T-helper 1 cell treated with Interleukin-12 subunit alpha and Interleukin-12 subunit beta and Interleukin-4 antibody, amounts not matched to agents 30 ng/mL and 1 ng/mL, for 36 hours (primary cell): ENCODE measurements around the gene ZNF451. TPM values are rescaled to one million over a fixed set of nuclear protein-coding genes. Genes with fewer than 3 reads are reported as not detected.

Experiments used
- intact Hi-C: fragments of 100-400 bp; cut with micrococcal nuclease; formaldehyde crosslinking; loops from one replicate; pipeline ENCODE4 v1.15.1; 2024
- total RNA-seq: library from RNA; stranded (reverse); gene quantifications from 2 replicates; pipeline ENCODE4 v1.2.3, GENCODE V29; 2022

ZNF451 gene
- total RNA-seq, 1 donor from 2014 or later = 80.2 TPM

- intact Hi-C loops = loop anchor here (1.0 to 5.0 kb wide), 7 partner anchors 43 to 247 kb away; partner anchors contain the start of genes BAG2, BEND6, KIAA1586 and PRIM2
Measured at GRCh38 chr6:57089265-57089664, 723 bp upstream of the ZNF451 start.

- intact Hi-C loops = loop anchor here (5.0 kb wide), 1 partner anchor 872 kb away; no protein-coding TSS in a partner anchor
Measured at GRCh38 chr6:57090458-57091067, 575 bp downstream of the ZNF451 start.

- intact Hi-C loops = loop anchor here (5.0 kb wide), 1 partner anchor 871 kb away; no protein-coding TSS in a partner anchor
Measured at GRCh38 chr6:57091375-57091774, 1.4 kb downstream of the ZNF451 start.

DNA sequence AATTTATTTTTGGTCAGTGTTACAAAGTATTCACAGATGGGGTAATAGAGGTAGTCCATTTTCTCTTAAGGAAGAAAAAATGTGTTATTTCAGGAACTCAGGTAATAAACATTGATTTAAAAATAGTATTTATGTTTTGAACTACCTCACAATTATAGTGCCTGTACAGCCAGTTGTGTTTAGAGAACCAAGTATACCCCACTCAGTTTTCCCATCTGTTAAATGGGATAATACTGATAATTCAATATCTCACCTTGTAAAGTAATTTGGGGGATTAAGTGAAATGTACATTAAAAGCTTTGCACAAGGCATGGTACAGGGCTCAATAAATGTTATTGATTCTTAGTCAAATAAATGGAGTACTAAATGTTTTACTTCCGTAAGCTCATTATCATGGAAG, 4.7 kb downstream of the ZNF451 start:
- intact Hi-C loops = loop anchor here (5.0 kb wide), 1 partner anchor 868 kb away; no protein-coding TSS in a partner anchor

GRCh38 chr6:57097596-57097995, 7.6 kb downstream of the ZNF451 start:
- intact Hi-C loops = no loop called here

GRCh38 chr6:57102976-57103375, 13.0 kb downstream of the ZNF451 start:
- intact Hi-C loops = no loop called here

- intact Hi-C loops = no loop called here
Measured at GRCh38 chr6:57104336-57104735, 14.3 kb downstream of the ZNF451 start.

DNA sequence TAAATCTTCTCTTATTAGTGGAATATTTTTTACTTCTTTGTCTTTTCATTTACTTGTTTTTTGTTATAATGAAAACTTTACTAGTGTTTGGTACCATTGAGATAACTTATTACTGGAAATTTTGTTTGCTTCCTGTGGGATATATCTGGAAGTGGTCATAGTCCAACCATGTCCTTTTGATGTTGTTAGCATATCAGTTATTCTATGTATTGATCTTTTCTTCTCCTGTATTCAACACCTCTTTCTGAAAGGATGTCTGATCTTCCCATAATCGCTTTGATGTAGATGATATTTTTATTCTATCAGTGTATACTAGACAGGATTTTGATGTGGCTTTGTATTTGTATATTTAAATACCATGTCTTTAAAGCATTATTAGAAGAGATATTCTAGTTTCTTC, 17.0 kb downstream of the ZNF451 start:
- intact Hi-C loops = no loop called here

GRCh38 chr6:57108691-57109090, 18.7 kb downstream of the ZNF451 start:
- intact Hi-C loops = no loop called here

DNA sequence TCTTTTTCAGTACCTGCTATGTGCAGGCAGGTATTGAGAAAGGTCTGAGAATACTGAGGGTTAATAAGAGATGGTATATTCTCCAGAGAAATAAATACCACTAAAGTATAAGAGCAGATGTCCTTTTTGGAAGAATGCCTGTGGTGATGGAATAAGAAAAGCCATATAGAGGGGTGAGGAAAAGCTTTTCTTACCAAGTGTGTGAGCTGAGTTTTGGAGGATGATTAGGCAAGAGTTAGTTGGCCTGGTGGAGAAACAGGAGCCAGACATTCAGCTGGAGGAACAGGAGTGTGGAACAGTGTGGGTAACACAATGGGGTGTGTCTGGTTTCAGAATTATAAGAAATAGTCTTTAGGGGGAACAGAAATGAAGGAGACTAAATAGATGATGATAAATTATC, 19.9 kb downstream of the ZNF451 start:
- intact Hi-C loops = loop anchor here (5.0 kb wide), 1 partner anchor 37 kb away; no protein-coding TSS in a partner anchor

DNA sequence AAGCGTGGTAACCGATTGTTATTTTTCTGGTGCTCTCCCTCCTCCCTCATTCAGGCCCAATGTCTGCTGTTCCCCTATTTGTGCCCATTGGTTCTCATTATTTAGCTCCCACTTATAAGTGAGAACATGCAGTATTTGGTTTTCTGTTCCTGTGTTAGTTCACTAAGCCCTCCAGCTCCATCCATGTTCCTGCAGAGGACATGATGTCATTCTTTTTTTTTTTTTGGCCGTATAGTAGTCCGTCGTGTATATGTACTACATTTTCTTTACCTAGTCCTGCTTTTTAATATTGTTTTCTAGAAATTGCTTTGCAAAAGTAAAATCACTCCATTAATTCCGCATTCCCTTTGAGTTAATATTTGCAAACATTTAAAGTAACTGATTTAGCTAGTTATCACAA, 23.1 kb downstream of the ZNF451 start:
- intact Hi-C loops = loop anchor here (5.0 kb wide), 1 partner anchor 34 kb away; no protein-coding TSS in a partner anchor

DNA sequence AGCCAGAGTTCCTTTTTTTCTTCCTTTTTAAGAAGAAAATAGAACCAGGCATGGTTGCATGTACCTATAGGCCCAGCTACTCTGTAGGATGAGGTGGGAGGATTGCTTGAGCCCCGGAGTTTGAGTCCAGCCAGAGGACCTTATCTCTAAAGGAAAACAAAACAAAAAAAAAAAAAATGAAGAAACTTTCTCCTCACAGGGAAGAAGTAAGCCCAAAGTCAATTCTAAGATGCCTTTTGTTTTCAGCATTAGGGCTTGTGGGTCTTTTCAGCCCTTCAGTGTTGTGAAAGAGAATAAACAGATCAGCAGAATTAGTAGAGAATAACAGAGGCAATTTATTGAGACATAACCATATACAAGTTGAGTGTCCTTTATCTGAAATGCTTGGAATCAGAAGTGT, 26.8 kb downstream of the ZNF451 start:
- intact Hi-C loops = no loop called here

GRCh38 chr6:57117796-57118195, 27.8 kb downstream of the ZNF451 start:
- intact Hi-C loops = no loop called here

DNA sequence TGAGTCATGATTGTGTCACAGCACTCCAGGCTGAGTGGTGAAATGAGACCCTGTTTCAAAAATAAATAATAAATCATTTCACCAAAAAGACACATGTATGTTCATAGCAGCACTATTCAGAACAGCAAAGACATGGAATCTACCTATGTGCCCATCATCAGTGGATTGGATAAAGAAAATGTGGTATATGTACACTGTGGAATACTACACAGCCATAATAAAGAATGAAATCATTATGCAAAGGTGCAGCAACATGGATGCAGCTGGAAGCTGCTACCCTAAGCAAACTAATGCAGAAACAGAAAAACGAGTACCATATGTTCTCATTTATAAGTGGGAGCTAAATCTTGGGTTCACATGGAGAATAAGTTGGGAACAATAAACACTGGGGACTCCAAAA, 33.1 kb downstream of the ZNF451 start:
- intact Hi-C loops = no loop called here

- intact Hi-C loops = no loop called here
Measured at GRCh38 chr6:57127763-57128162, 37.8 kb downstream of the ZNF451 start.

- intact Hi-C loops = no loop called here
Measured at GRCh38 chr6:57130661-57131177, 40.7 kb downstream of the ZNF451 start.

- intact Hi-C loops = no loop called here
Measured at GRCh38 chr6:57134954-57135353, 45.0 kb downstream of the ZNF451 start.

DNA sequence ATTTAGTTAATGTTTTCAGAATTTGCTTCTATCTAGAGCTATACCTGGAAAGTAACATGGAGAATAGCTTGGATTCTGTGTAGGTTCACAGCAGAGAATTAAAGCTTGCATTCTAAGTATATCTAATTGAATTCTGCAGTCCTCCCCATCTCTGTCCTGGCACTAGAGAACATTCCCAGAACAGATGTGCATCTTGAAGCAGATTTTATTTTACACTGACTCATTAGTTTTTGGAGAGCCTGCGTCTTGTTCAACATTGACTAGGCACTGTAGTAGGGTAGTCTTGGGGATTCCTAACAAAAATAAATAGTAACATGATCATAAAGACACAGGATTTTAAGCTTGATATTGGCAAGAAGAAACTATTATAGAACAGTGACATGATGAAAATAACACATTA, 45.9 kb downstream of the ZNF451 start:
- intact Hi-C loops = loop anchor here (2.0 kb wide), 1 partner anchor 37 kb away; the partner anchor contains the start of gene BAG2

DNA sequence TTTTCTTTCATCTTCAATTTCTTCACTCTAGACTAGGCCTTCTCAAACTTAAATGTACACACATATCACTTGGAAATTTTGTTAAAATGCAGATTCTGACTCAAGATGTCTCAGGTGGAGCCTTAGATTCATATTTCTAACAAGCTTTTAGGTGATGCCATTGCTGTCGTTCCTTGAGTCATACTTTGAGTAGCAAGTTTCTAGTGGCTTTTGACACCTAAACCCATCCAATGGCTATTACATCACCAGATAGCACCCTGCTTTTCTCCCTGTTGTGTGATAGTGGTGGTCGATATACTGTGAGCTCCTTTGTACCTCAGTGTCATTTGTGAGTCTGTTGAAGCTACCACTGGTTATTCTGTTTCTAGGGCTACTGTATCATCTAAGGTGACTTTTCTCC, 47.4 kb downstream of the ZNF451 start:
- intact Hi-C loops = loop anchor here (2.0 kb wide), 1 partner anchor 35 kb away; the partner anchor contains the start of gene BAG2

DNA sequence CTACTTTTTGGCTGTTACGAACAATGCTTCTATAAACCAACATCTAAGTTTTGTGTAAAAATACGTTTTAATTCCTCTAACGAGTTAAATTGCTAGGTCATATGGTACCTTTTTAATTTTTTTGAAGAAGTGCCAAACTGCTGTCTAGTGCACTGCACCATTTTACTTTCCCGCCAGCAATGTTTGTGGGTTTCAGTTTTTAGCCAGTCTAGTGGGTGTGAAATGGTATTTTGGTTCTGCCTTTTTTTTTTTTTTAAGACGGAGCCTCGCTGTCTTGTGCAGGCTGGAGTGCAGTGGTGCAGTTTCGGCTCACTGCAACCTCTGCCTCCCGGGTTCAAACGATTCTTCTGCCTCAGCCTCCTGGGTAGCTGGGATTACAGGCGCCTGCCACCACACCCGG, 48.0 kb downstream of the ZNF451 start:
- intact Hi-C loops = no loop called here

DNA sequence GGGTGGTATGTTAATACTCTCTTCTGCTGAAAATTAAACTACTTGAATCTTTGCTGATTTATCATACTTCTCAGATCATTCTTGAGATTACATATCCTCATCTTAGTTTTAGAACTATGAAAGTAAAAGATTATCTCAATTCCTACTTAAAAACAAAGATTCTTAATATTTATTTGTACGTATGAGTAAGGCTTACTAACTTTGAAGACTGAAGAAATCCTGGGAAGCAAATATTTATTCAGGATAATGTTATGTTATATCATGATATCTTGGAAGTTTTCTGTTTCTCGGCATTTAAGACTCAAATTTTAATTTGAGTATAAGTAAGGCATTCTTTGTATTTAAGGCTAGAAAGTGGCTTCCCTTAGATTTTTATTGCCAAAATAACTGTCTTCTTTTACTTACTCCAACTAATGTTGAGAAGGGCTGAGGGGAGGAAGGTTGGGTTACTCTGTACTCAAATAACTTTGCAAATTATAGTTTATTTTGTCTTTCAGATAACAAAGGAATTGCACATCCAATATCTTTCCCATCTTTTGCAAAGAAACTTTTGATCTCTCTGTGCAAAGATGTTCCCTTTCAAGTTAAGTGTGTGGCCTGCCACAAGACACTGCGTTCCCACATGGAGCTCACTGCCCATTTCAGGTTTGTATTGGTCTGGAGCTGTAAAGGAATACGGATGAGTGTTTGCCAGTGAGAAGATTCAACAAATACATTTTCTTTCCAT, 51.6 kb downstream of the ZNF451 start:
- intact Hi-C loops = no loop called here

- intact Hi-C loops = no loop called here
Measured at GRCh38 chr6:57142178-57142525, 52.2 kb downstream of the ZNF451 start.
